ENCODE measurements around the gene PECR. TPM values are rescaled to one million over a fixed set of nuclear protein-coding genes. Genes with fewer than 3 reads are reported as not detected.

Gene PECR
- total and polyA plus RNA-seq, 2 of the 13 experiments (the other 11 are each of a cell fraction or from before 2014, with no cell fraction given) = 151 to 153 TPM

GRCh38 chr2:216083464-216084281 is 2.1 kb upstream of the PECR start (continued):
- TF ChIP-seq ZNF101 (CRISPR knock-in tag; IDR thresholded peaks at IDR 0.05; ENCODE audit: borderline replicate concordance, low read depth) (no peak), ZNF501 (CRISPR knock-in tag; IDR thresholded peaks at IDR 0.05) (0 out of 2 replicates have a peak, but pooled peaks have one; percentile 16), ZGPAT (CRISPR knock-in tag; IDR thresholded peaks at IDR 0.05) (peak; percentile 33; the same call in 1 of the 2 replicates), FOSL2 (CRISPR knock-in tag; IDR thresholded peaks at IDR 0.05) (peak; percentile 8; the same call in 1 of the 2 replicates), MEF2D (CRISPR knock-in tag; IDR thresholded peaks at IDR 0.05) (peak; percentile 56; the same call in 1 of the 2 replicates), HMGXB4 (CRISPR knock-in tag; IDR thresholded peaks at IDR 0.05; ENCODE audit: borderline replicate concordance in 1 of 2, low read depth in 1 of 2) (0 out of 4 replicates have a peak, but pooled peaks of 1 of the 2 experiments have one; percentile 18), ZNF263 (CRISPR knock-in tag; IDR thresholded peaks at IDR 0.05) (no peak), KMT2B (CRISPR knock-in tag; IDR thresholded peaks at IDR 0.05) (no peak), ZNF788 (CRISPR knock-in tag; IDR thresholded peaks at IDR 0.05; ENCODE audit: borderline replicate concordance) (peak; percentile 29; the same call in 1 of the 2 replicates), TEAD2 (CRISPR knock-in tag; IDR thresholded peaks at IDR 0.05) (no peak), THAP8 (CRISPR knock-in tag; IDR thresholded peaks at IDR 0.05; ENCODE audit: borderline replicate concordance) (no peak), HNF4G (IDR thresholded peaks at IDR 0.05; ENCODE audit: borderline replicate concordance, low read depth, low read length) (peak; percentile 64; the same call in 1 of the 2 replicates), HNF4G (CRISPR knock-in tag; IDR thresholded peaks at IDR 0.05; ENCODE audit: borderline replicate concordance, low read depth) (no peak), ZKSCAN8 (CRISPR knock-in tag; IDR thresholded peaks at IDR 0.05; ENCODE audit: borderline replicate concordance) (no peak), RAD51 (IDR thresholded peaks at IDR 0.05; ENCODE audit: borderline replicate concordance) (0 out of 2 replicates have a peak, but pooled peaks have one; percentile 7), ARID4A (CRISPR knock-in tag; IDR thresholded peaks at IDR 0.05; ENCODE audit: borderline replicate concordance) (peak; percentile 56), HNF4A (CRISPR knock-in tag; IDR thresholded peaks at IDR 0.05) (peak; percentile 75), PHF8 (CRISPR knock-in tag; IDR thresholded peaks at IDR 0.05) (peak; percentile 47; the same call in 1 of the 2 replicates), ZNF781 (CRISPR knock-in tag; IDR thresholded peaks at IDR 0.05; ENCODE audit: borderline replicate concordance, not compliant biosample characterization) (peak; percentile 33), ZMYM3 (CRISPR knock-in tag; IDR thresholded peaks at IDR 0.05) (peak; percentile 37; the same call in 1 of the 2 replicates)
